Fibroblast of peridontal ligament (primary cell): ENCODE data around the gene PSMB3.

Experiments used
- DNase-seq: peaks from one replicate; pipeline ENCODE4 v3.0.0-alpha.2; 2010; ENCODE audit errors: extremely low read depth

The PSMB3 gene

DNA sequence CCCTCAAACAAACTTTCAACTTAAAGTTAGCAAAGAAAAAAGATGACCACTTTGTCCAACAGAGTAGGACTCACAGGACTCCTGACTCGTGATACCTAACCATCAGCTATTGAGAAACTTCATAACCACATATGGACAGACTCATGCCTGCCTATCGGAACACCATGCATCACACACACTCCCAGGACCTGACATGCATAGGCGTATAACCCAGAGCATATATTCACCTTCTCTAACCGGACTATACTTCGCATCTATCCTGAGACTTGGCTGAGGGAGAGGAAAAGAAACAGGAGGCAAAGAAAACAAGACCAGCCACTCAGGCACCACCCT is 44.6 kb downstream of the PSMB3 start:
- DNase-seq = peak; percentile 42

- peak; percentile 11 for DNase-seq
These were observed 45.3 kb downstream of the PSMB3 start for GRCh38 chr17:38797828-38798227.

- DNase-seq = peak; percentile 32
These were observed 46.3 kb downstream of the PSMB3 start for GRCh38 chr17:38798614-38799500.

GRCh38 chr17:38799501-38800236 is 47.1 kb downstream of the PSMB3 start, which contains the start of gene PIP4K2B:
Gene PIP4K2B, minus strand, starts transcription at chr17:38799556. Its CDS starts 132 bp downstream, at chr17:38799424.
- DNase-seq = peak; percentile 97

DNA sequence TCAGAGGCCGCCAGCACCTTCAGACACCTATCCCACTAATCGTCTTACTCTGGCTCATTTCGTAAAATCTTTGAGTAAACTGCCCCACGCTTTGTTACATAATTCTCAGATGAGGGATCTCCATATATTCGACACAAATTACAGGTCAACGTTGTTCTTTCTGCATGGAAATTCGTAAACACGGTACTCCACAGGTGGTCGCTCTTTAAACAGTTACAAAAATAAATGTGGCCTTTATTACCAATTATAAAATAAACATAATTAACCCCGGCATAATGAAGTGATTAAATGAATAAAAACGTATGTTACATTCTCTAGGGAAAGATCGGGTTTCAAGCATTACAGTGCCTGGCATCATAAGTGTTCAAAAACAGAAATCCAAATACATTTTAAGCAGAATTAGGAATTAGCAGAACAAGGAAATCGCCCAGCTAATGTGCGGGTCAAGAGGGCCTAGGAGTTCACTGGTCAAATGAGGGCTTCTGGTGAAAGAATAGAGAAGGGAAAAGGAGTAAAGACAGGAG is 47.8 kb downstream of the PSMB3 start:
- peak; percentile 53 for DNase-seq

DNA sequence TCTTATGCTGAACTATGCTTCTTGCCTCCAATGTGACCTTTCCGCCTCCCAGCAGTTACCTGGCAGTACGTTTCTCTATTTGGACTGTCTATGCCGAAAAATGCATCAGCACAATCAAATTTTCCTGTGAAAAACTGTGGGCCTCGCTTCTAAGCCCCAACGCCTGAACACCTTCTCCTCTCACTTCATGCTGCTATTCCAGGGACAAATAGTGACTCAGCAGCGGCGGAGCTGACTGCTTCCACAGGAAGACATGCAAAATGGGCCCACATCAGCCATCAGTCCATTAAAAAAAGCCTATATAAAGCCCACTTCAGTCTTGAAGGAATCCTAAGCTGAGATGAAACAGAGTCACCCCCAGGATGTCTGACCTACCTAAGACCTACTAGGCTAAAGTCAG is 57.3 kb downstream of the PSMB3 start:
- no peak for DNase-seq
